HEK293 (cell line): Measurements from ENCODE around the gene PDIA5.
A peak's percentile ranks its signal among the peaks of the same experiment; 100 is the strongest.

ENCODE experiments used
- CTCF ChIA-PET: fragments of 350-600 bp; formaldehyde crosslinking; extraction: SDS; loops from one replicate; lab custom pipeline; 2021; ENCODE audit warnings: antibody characterized with exemption; lab: Yijun Ruan, JAX
- POLR2A ChIA-PET: fragments of 300-600 bp; formaldehyde crosslinking; extraction: SDS; loops from one replicate; lab custom pipeline; 2020; ENCODE audit warnings: antibody characterized with exemption, inconsistent platforms; lab: Yijun Ruan, JAX
- H3K27ac ChIP-seq: fragments of 200-500 bp; sonication (Bioruptor generic); 2 replicates; pipeline ENCODE4 v1.5.1; 2014; ENCODE audit warnings: low read depth, low read length, control low read depth, inconsistent platforms; ENCODE audit errors: extremely low read depth
- H3K36me3 ChIP-seq, 2 experiments: fragments of 200-500 bp in 1 of 2; sonication (Bioruptor generic) in 1 of 2; 1 replicate in 1 of 2; 2 replicates in 1 of 2; pipeline ENCODE4 v1.5.1; 2014 to 2017; ENCODE audit warnings: inconsistent platforms in 2 of 2, low read length in 2 of 2; ENCODE audit not compliant: control insufficient read depth in 2 of 2, insufficient read depth in 1 of 2
- H3K4me1 ChIP-seq: fragments of 200-500 bp; sonication (Bioruptor generic); 2 replicates; pipeline ENCODE4 v1.5.1; 2014; ENCODE audit warnings: mild to moderate bottlenecking, low read length, inconsistent platforms; ENCODE audit not compliant: control insufficient read depth, insufficient read depth
- H3K4me3 ChIP-seq: 2 replicates; pipeline ENCODE4 v1.5.1; 2011; ENCODE audit warnings: low read depth, mild to moderate bottlenecking, control low read depth, low read length, moderate library complexity
- H3K9me3 ChIP-seq: fragments of 200-500 bp; sonication (Bioruptor generic); 2 replicates; pipeline ENCODE4 v1.5.1; 2014; ENCODE audit warnings: low read depth, low read length, inconsistent platforms; ENCODE audit not compliant: control insufficient read depth, insufficient read depth
- BCL11B ChIP-seq: fragments of 450-650 bp; formaldehyde crosslinking; IDR thresholded peaks from 2 replicates; pipeline ENCODE4 v1.5.1; 2016; ENCODE audit warnings: low read depth, missing biosample characterization, missing genetic modification characterization
- EGR2 ChIP-seq: fragments of 450-650 bp; formaldehyde crosslinking; IDR thresholded peaks from 2 replicates; pipeline ENCODE4 v1.5.1; 2016; ENCODE audit warnings: low read depth, missing biosample characterization, missing genetic modification characterization
- ELK4 ChIP-seq: IDR thresholded peaks from 2 replicates; pipeline ENCODE4 v1.6.1; 2011; ENCODE audit warnings: mild to moderate bottlenecking, low read depth, low read length, borderline replicate concordance
- GFI1B ChIP-seq: fragments of 450-650 bp; formaldehyde crosslinking; IDR thresholded peaks from 2 replicates; pipeline ENCODE4 v1.5.1; 2016; ENCODE audit warnings: missing biosample characterization, missing genetic modification characterization
- SP2 ChIP-seq: fragments of 450-650 bp; formaldehyde crosslinking; IDR thresholded peaks from 2 replicates; pipeline ENCODE4 v1.5.1; 2016; ENCODE audit warnings: missing biosample characterization, missing genetic modification characterization
- ZNF169 ChIP-seq: fragments of 450-650 bp; formaldehyde crosslinking; IDR thresholded peaks from 2 replicates; pipeline ENCODE4 v1.5.1; 2016; ENCODE audit warnings: missing biosample characterization, missing genetic modification characterization
- ZNF184 ChIP-seq: fragments of 450-650 bp; IDR thresholded peaks from 2 replicates; pipeline ENCODE4 v1.5.1; 2018; ENCODE audit warnings: missing biosample characterization, mild to moderate bottlenecking, missing genetic modification characterization
- ZNF24 ChIP-seq: fragments of 450-650 bp; formaldehyde crosslinking; IDR thresholded peaks from 2 replicates; pipeline ENCODE4 v1.5.1; 2016; ENCODE audit warnings: missing biosample characterization, missing genetic modification characterization
- ZNF423 ChIP-seq: fragments of 450-650 bp; formaldehyde crosslinking; IDR thresholded peaks from 2 replicates; pipeline ENCODE4 v1.5.1; 2016; ENCODE audit warnings: missing biosample characterization, missing genetic modification characterization
- ZNF513 ChIP-seq: fragments of 450-650 bp; IDR thresholded peaks from 2 replicates; pipeline ENCODE4 v1.5.1; 2018; ENCODE audit warnings: missing biosample characterization, missing genetic modification characterization
- ZNF670 ChIP-seq: fragments of 450-650 bp; formaldehyde crosslinking; IDR thresholded peaks from 2 replicates; pipeline ENCODE4 v1.5.1; 2016; ENCODE audit warnings: missing biosample characterization, missing genetic modification characterization, low read depth
- ZNF768 ChIP-seq: fragments of 450-650 bp; formaldehyde crosslinking; IDR thresholded peaks from 2 replicates; pipeline ENCODE4 v1.5.1; 2018; ENCODE audit warnings: missing biosample characterization, mild to moderate bottlenecking, missing genetic modification characterization
- ZNF843 ChIP-seq: fragments of 450-650 bp; formaldehyde crosslinking; IDR thresholded peaks from 2 replicates; pipeline ENCODE4 v1.5.1; 2016; ENCODE audit warnings: missing biosample characterization, missing genetic modification characterization
- ZXDB ChIP-seq: fragments of 450-650 bp; formaldehyde crosslinking; IDR thresholded peaks from 2 replicates; pipeline ENCODE4 v1.5.1; 2016; ENCODE audit warnings: missing biosample characterization, missing genetic modification characterization
- TF ChIP-seq, protein P1 (sequence below): fragments of 450-650 bp; formaldehyde crosslinking; IDR thresholded peaks from 2 replicates; pipeline ENCODE4 v1.5.1; 2016; ENCODE audit warnings: missing biosample characterization, missing genetic modification characterization, borderline replicate concordance

Gene PDIA5

DNA sequence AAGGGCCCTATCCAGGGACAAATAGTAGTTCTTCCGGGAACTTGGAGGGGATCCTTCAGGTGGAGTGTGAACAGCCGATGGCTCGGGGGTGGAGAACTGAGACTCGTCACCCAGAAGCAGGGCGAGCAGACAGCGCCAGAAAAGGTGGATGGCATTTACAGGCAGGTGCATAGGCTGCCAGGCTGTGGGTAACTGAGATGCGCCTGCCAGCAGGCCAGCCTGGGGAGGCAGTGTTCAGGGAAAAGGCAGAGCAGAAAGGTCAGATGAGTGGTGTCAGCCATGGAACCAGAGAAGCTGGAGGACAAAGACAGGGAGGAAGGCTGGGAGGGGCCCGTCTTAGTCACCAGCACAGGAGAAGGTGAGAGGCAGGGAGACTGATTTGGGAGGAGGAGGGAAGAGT lies 81.9 kb downstream of the PDIA5 start (continued):
- no peak for TF ChIP-seq ZNF843 (tag by site-specific recombination)
- TF ChIP-seq ZNF423 (tag by site-specific recombination), result no peak
- no peak for TF ChIP-seq ZNF670 (tag by site-specific recombination)
- TF ChIP-seq ZNF513 (tag by site-specific recombination), result no peak
- TF ChIP-seq ELK4, result no peak
- no peak for TF ChIP-seq BCL11B (tag by site-specific recombination)
- TF ChIP-seq SP2 (tag by site-specific recombination), result no peak
- TF ChIP-seq ZNF24 (tag by site-specific recombination), result no peak
- TF ChIP-seq, protein P1, sequence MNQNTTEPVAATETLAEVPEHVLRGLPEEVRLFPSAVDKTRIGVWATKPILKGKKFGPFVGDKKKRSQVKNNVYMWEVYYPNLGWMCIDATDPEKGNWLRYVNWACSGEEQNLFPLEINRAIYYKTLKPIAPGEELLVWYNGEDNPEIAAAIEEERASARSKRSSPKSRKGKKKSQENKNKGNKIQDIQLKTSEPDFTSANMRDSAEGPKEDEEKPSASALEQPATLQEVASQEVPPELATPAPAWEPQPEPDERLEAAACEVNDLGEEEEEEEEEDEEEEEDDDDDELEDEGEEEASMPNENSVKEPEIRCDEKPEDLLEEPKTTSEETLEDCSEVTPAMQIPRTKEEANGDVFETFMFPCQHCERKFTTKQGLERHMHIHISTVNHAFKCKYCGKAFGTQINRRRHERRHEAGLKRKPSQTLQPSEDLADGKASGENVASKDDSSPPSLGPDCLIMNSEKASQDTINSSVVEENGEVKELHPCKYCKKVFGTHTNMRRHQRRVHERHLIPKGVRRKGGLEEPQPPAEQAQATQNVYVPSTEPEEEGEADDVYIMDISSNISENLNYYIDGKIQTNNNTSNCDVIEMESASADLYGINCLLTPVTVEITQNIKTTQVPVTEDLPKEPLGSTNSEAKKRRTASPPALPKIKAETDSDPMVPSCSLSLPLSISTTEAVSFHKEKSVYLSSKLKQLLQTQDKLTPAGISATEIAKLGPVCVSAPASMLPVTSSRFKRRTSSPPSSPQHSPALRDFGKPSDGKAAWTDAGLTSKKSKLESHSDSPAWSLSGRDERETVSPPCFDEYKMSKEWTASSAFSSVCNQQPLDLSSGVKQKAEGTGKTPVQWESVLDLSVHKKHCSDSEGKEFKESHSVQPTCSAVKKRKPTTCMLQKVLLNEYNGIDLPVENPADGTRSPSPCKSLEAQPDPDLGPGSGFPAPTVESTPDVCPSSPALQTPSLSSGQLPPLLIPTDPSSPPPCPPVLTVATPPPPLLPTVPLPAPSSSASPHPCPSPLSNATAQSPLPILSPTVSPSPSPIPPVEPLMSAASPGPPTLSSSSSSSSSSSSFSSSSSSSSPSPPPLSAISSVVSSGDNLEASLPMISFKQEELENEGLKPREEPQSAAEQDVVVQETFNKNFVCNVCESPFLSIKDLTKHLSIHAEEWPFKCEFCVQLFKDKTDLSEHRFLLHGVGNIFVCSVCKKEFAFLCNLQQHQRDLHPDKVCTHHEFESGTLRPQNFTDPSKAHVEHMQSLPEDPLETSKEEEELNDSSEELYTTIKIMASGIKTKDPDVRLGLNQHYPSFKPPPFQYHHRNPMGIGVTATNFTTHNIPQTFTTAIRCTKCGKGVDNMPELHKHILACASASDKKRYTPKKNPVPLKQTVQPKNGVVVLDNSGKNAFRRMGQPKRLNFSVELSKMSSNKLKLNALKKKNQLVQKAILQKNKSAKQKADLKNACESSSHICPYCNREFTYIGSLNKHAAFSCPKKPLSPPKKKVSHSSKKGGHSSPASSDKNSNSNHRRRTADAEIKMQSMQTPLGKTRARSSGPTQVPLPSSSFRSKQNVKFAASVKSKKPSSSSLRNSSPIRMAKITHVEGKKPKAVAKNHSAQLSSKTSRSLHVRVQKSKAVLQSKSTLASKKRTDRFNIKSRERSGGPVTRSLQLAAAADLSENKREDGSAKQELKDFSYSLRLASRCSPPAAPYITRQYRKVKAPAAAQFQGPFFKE (tag by site-specific recombination), result no peak
- TF ChIP-seq ZNF169 (tag by site-specific recombination), result no peak

- Histone ChIP-seq H3K4me1 (no peaks in the 10 kb centered on the region), H3K9me3 (no peaks in the 10 kb centered on the region), H3K27ac (no peak overlapping the region), H3K36me3 (peaks cover 0 to 79% of the 10 kb centered on the region in 2 experiments; a peak in 2 of 3 replicates), H3K4me3 (no peak overlapping the region)
- CTCF ChIA-PET, result no interaction called here
- TF ChIP-seq ZXDB (tag by site-specific recombination) (no peak), EGR2 (tag by site-specific recombination) (no peak), ZNF184 (tag by site-specific recombination) (no peak), ZNF768 (peak; percentile 67; the same call in 1 of the 2 replicates)
- POLR2A ChIA-PET, result no interaction called here
These were observed 82.7 kb downstream of the PDIA5 start for GRCh38 chr3:123149525-123149924.

- H3K9me3 ChIP-seq, result no peaks in the 10 kb centered on the region
- H3K4me3 ChIP-seq, result no peak overlapping the region
- no peak overlapping the region for H3K27ac ChIP-seq
- H3K36me3 ChIP-seq, result peaks cover 0 to 81% of the 10 kb centered on the region in 2 experiments; a peak in 2 of 3 replicates
- ChIA-PET CTCF (interaction anchor here (1.2 kb wide), 1 partner anchor 10 kb away, joined by 3 read pairs; no protein-coding TSS in a partner anchor), POLR2A (no interaction called here)
- no peaks in the 10 kb centered on the region for H3K4me1 ChIP-seq
- TF ChIP-seq ZNF24 (tag by site-specific recombination) (no peak), GFI1B (tag by site-specific recombination) (no peak)
These were observed 83.8 kb downstream of the PDIA5 start for GRCh38 chr3:123150449-123151215.
